GM12878 (cell line): Measurements from ENCODE around the gene YDJC. TPM values are rescaled to one million over a fixed set of nuclear protein-coding genes. Genes with fewer than 3 reads are reported as not detected.

Experiments used
- ATAC-seq: fragments of 200-7000 bp; cut with Tn5 transposase; 3 replicates; pipeline ENCODE4 v1.9.1; 2020; ENCODE audit warnings: mild to moderate bottlenecking, moderate library complexity
- BruUV-seq: library from RNA; stranded (reverse); fragments of 400-500 nt; replicated peaks from 2 replicates; lab custom pipeline; 2021; lab: Mats Ljungman, UMichigan
- CTCF ChIA-PET: fragments of 300-600 bp; sonication (Branson Sonifier 250); formaldehyde crosslinking; extraction: SDS; loops from one replicate; lab custom pipeline; 2021; ENCODE audit warnings: inconsistent platforms; lab: Yijun Ruan, JAX
- POLR2A ChIA-PET: fragments of 350-600 bp; formaldehyde crosslinking; extraction: SDS; loops from one replicate; lab custom pipeline; 2021; ENCODE audit warnings: inconsistent platforms; lab: Charles Lee
- RAD21 ChIA-PET: fragments of 300-600 bp; sonication (Branson Sonifier 250); formaldehyde crosslinking; loops from one replicate; lab custom pipeline; 2023; ENCODE audit warnings: antibody characterized with exemption; ENCODE audit not compliant: unreplicated experiment; lab: Charles Lee
- SMC1A ChIA-PET: fragments of 300-600 bp; sonication (Branson Sonifier 250); formaldehyde crosslinking; loops from one replicate; lab custom pipeline; 2023; ENCODE audit not compliant: unreplicated experiment, uncharacterized antibody; lab: Charles Lee
- DNase-seq: peaks from one replicate; pipeline ENCODE4 v3.0.0-alpha.2; 2011; ENCODE audit warnings: low read depth, low spot score
- FAIRE-seq: peaks from 3 replicates; lab custom pipeline; 2011; peaks lifted over from hg19 to GRCh38; lab: Jason Lieb, UNC
- H2AFZ ChIP-seq: 2 replicates; pipeline ENCODE4 v1.6.0; 2011; ENCODE audit warnings: low read depth, low read length, control low read depth; ENCODE audit not compliant: control insufficient read depth
- H3K27ac ChIP-seq: 2 replicates; pipeline ENCODE4 v1.5.1; 2011; ENCODE audit warnings: control low read depth; ENCODE audit not compliant: control insufficient read depth, insufficient read depth
- H3K27me3 ChIP-seq, 2 experiments: replicated peaks in 1 of 2; 2 replicates each; pipeline versions ENCODE4 v1.6.0 to v1.6.1; 2011; ENCODE audit warnings: low read length in 1 of 2; ENCODE audit not compliant: control insufficient read depth in 2 of 2, insufficient read depth in 2 of 2
- H3K36me3 ChIP-seq, 2 experiments: 2 replicates each; pipeline ENCODE4 v1.5.1; 2011; ENCODE audit warnings: low read length in 1 of 2; ENCODE audit not compliant: control insufficient read depth in 2 of 2, insufficient read depth in 2 of 2
- H3K4me1 ChIP-seq: 2 replicates; pipeline ENCODE4 v1.6.1; 2011; ENCODE audit warnings: mild to moderate bottlenecking, low read length, moderate library complexity, mixed read lengths; ENCODE audit not compliant: control insufficient read depth, insufficient read depth
- H3K4me2 ChIP-seq: 2 replicates; pipeline ENCODE4 v1.6.0; 2011; ENCODE audit warnings: control low read depth; ENCODE audit not compliant: control insufficient read depth, insufficient read depth
- H3K4me3 ChIP-seq: fragments of 200-600 bp; sonication (generic); 2 replicates; pipeline ENCODE4 v1.5.1; 2016
- H3K79me2 ChIP-seq: 2 replicates; pipeline ENCODE4 v1.6.0; 2011; ENCODE audit warnings: low read length; ENCODE audit not compliant: control insufficient read depth, insufficient read depth
- H3K9ac ChIP-seq: 2 replicates; pipeline ENCODE4 v1.8.0; 2011; ENCODE audit warnings: low read length, control low read depth, mixed read lengths; ENCODE audit not compliant: control insufficient read depth, insufficient read depth
- H3K9me3 ChIP-seq: replicated peaks from 3 replicates; pipeline ENCODE4 v1.5.1; 2011; ENCODE audit warnings: mild to moderate bottlenecking, low read length; ENCODE audit not compliant: control insufficient read depth, insufficient read depth
- H4K20me1 ChIP-seq: 2 replicates; pipeline ENCODE4 v1.6.0; 2011; ENCODE audit not compliant: control insufficient read depth, insufficient read depth
- BCL11A ChIP-seq: IDR thresholded peaks from 2 replicates; pipeline ENCODE4 v1.6.1; 2011; ENCODE audit warnings: low read depth, low read length
- BRCA1 ChIP-seq: IDR thresholded peaks from 2 replicates; pipeline ENCODE4 v1.6.1; 2011; ENCODE audit warnings: low read depth, low read length, improper control_type of control experiment
- CHD4 ChIP-seq: fragments of 200-600 bp; sonication (generic); IDR thresholded peaks from 2 replicates; pipeline ENCODE4 v1.6.1; 2016; ENCODE audit warnings: mild to moderate bottlenecking
- ETV6 ChIP-seq, 2 experiments: fragments of 450-650 bp in 1 of 2; IDR thresholded peaks in 1 of 2; conservative IDR thresholded peaks in 1 of 2; 2 replicates each; pipeline ENCODE4 v1.6.1; 2014; ENCODE audit warnings: antibody characterized with exemption in 1 of 2, borderline replicate concordance in 1 of 2, low read depth in 1 of 2, mild to moderate bottlenecking in 1 of 2, moderate library complexity in 1 of 2
- KDM1A ChIP-seq: fragments of 200-600 bp; sonication (generic); IDR thresholded peaks from 2 replicates; pipeline ENCODE4 v1.6.1; 2016; ENCODE audit warnings: borderline replicate concordance
- KLF5 ChIP-seq: fragments of 450-650 bp; IDR thresholded peaks from 2 replicates; pipeline ENCODE4 v1.6.1; 2014; ENCODE audit warnings: mild to moderate bottlenecking; ENCODE audit not compliant: partially characterized antibody
- LARP7 ChIP-seq: fragments of 450-650 bp; IDR thresholded peaks from 2 replicates; pipeline ENCODE4 v1.6.1; 2017; ENCODE audit warnings: mild to moderate bottlenecking
- RBBP5 ChIP-seq: fragments of 200-600 bp; sonication (generic); conservative IDR thresholded peaks from 2 replicates; pipeline ENCODE4 v1.6.1; 2016
- RUNX3 ChIP-seq: IDR thresholded peaks from 2 replicates; pipeline ENCODE4 v1.6.1; 2012; ENCODE audit warnings: low read length, inconsistent platforms
- SMAD5 ChIP-seq: IDR thresholded peaks from 2 replicates; pipeline ENCODE4 v1.6.1; 2016; ENCODE audit warnings: antibody characterized with exemption, low read depth
- WGBS: methylation state at CpG from one replicate; pipeline ENCODE4 v1.1.6; 2016; ENCODE audit warnings: low lambda C conversion rate; ENCODE audit not compliant: insufficient replicate concordance, insufficient coverage; ENCODE audit errors: missing lambda C conversion rate; 5-methylcytosine and 5-hydroxymethylcytosine counted together
- in situ Hi-C: fragments of 300-500 bp; cut with MboI; formaldehyde crosslinking; loops from 9 replicates; pipeline ENCODE4 v1.14.3; 2018; ENCODE audit warnings: mixed read lengths
- intact Hi-C: fragments of 100-400 bp; cut with micrococcal nuclease; formaldehyde crosslinking; loops from one replicate; pipeline ENCODE4 v1.14.2; 2022; ENCODE audit not compliant: unreplicated experiment
- polyA plus RNA-seq, 11 experiments: library from polyadenylated mRNA; depleted of rRNA in 4 of 11; unstranded in 6 of 11; stranded (reverse) in 5 of 11; fragments of >200 nt; fragmentation: Nextera tagmentation in 4 of 11; fragmentation: Illumina TruSeq in 1 of 11; extraction: Ambion mirVana in 4 of 11; extraction: Trizol in 1 of 11; gene quantifications; 1 replicate in 1 of 11; 2 replicates in 10 of 11; pipeline versions ENCODE4 v1.2.1 to v1.2.3, GENCODE V29; 2011 to 2016; ENCODE audit warnings: inconsistent platforms in 2 of 11, missing spikeins in 2 of 11, low read depth in 1 of 11
- total RNA-seq, 4 experiments: library from RNA; depleted of rRNA in 3 of 4; stranded (reverse); fragments of >200 nt in 3 of 4; fragmentation: Illumina TruSeq in 1 of 4; extraction: Trizol in 1 of 4; gene quantifications; 2 replicates each; pipeline versions ENCODE4 v1.2.1 to v1.2.3, GENCODE V29; 2013 to 2021
- TF ChIP-seq, protein P1 (sequence below): IDR thresholded peaks from 2 replicates; pipeline ENCODE4 v1.6.1; 2012; ENCODE audit warnings: low read depth, low read length, improper control_type of control experiment
- TF ChIP-seq, protein P2 (sequence below): fragments of 450-650 bp; formaldehyde crosslinking; IDR thresholded peaks from 2 replicates; pipeline ENCODE4 v1.5.0; 2022; ENCODE audit warnings: mild to moderate bottlenecking, missing genetic modification characterization

Gene YDJC
- total and polyA plus RNA-seq, 10 of the 15 experiments (the other 5 are each of a cell fraction or from before 2014, with no cell fraction given), result 1.00 to 77.6 (median 38.4) TPM

DNA sequence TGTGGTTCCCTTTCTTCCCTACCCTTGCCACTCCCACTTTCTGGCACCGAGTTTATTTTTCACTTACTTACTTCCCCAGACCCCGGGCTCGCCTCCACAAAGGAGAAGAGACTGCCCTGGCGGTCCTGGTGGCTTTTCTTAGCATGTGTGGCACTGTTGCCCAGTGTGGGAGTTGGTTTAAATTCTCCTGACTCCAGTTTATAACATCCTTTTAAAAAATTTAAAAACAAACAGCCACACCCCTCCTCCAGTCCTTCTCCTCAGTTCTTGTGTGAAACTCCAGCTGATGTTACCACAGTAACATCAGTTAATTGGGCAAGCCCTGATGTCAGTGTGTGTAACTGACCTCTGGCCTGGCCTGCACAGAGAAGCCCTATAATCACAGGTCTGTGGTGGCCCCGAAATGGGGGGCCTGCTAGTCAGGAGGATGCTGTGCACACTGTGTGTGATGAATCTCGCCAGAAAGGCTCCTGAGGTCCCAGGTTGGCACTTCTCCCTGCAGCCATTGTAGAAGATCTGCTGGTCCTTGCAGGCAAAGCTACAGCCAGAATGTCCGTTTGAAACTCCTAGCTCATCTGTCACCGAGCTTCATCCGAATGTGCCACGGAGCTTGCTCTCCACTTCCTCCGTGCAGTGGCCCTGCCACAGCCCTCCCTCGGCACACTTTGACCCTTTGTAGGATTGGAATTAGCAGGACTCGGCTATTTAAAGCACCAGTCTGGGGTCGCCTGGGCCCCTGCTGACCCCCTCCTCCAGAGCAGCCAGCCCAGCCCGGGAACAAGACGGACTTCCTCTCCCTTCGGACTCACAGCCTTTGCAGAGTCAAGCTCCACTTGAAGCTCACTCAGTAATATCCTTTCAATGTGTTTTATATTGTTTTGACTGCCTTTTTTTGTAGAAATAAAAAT is 7.6 kb downstream of the YDJC start:
- TSS peak; percentile 30 for BruUV-seq
- intact Hi-C loops, result no loop called here
- ChIA-PET POLR2A (no interaction called here), SMC1A (interaction anchor here (0.7 kb wide), 1 partner anchor 24 kb away, joined by 3 read pairs; no protein-coding TSS in a partner anchor), CTCF (interaction anchor here (1.0 to 2.4 kb wide), 3 partner anchors 8 to 24 kb away, joined by 3 to 9 read pairs (median 7); no protein-coding TSS in a partner anchor), RAD21 (no interaction called here)
- no peaks in the 10 kb centered on the region for H3K9me3 ChIP-seq
- H3K9ac ChIP-seq, result no peak overlapping the region
- TF ChIP-seq, protein P1, sequence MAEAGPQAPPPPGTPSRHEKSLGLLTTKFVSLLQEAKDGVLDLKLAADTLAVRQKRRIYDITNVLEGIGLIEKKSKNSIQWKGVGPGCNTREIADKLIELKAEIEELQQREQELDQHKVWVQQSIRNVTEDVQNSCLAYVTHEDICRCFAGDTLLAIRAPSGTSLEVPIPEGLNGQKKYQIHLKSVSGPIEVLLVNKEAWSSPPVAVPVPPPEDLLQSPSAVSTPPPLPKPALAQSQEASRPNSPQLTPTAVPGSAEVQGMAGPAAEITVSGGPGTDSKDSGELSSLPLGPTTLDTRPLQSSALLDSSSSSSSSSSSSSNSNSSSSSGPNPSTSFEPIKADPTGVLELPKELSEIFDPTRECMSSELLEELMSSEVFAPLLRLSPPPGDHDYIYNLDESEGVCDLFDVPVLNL, result no peak
- TF ChIP-seq BRCA1 (no peak), RUNX3 (no peak), KLF5 (no peak), KDM1A (no peak), LARP7 (no peak), SMAD5 (no peak), ETV6 (conservative IDR thresholded peaks at IDR 0.05 in 1 of 2, IDR thresholded peaks at IDR 0.05 in 1 of 2; ENCODE audit: borderline replicate concordance in 1 of 2, low read depth in 1 of 2) (no peak), CHD4 (no peak), RBBP5 (no peak), BCL11A (no peak)
- TF ChIP-seq, protein P2, sequence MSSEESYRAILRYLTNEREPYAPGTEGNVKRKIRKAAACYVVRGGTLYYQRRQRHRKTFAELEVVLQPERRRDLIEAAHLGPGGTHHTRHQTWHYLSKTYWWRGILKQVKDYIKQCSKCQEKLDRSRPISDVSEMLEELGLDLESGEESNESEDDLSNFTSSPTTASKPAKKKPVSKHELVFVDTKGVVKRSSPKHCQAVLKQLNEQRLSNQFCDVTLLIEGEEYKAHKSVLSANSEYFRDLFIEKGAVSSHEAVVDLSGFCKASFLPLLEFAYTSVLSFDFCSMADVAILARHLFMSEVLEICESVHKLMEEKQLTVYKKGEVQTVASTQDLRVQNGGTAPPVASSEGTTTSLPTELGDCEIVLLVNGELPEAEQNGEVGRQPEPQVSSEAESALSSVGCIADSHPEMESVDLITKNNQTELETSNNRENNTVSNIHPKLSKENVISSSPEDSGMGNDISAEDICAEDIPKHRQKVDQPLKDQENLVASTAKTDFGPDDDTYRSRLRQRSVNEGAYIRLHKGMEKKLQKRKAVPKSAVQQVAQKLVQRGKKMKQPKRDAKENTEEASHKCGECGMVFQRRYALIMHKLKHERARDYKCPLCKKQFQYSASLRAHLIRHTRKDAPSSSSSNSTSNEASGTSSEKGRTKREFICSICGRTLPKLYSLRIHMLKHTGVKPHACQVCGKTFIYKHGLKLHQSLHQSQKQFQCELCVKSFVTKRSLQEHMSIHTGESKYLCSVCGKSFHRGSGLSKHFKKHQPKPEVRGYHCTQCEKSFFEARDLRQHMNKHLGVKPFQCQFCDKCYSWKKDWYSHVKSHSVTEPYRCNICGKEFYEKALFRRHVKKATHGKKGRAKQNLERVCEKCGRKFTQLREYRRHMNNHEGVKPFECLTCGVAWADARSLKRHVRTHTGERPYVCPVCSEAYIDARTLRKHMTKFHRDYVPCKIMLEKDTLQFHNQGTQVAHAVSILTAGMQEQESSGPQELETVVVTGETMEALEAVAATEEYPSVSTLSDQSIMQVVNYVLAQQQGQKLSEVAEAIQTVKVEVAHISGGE, result no peak
- DNase-seq (no peak), ATAC-seq (no peak), FAIRE-seq (no peak)
- H3K4me3 ChIP-seq, result no peak overlapping the region
- peaks cover 7 to 27% of the 10 kb centered on the region in 2 experiments; a peak in 3 of 4 replicates for H3K36me3 ChIP-seq
- H2AFZ ChIP-seq, result no peak overlapping the region
- H3K4me1 ChIP-seq, result no peaks in the 10 kb centered on the region
- H3K4me2 ChIP-seq, result no peak overlapping the region
- H3K27me3 ChIP-seq, result no peaks in the 10 kb centered on the region
- peaks cover 7% of the 10 kb centered on the region for H4K20me1 ChIP-seq
- 76% methylated on average over 17 of the region's 17 CpGs for WGBS
- in situ Hi-C loops, result no loop called here
- H3K79me2 ChIP-seq, result peaks cover 5% of the 10 kb centered on the region
- H3K27ac ChIP-seq, result no peak overlapping the region
